Natural killer cell (primary cell): ENCODE data around the gene STK11IP. TPM values are rescaled to one million over a fixed set of nuclear protein-coding genes. Genes with fewer than 3 reads are reported as not detected.

Source experiments
- ATAC-seq, 3 donors: fragments of 150-1000 bp in 2 of 3; fragments of 200-7000 bp in 1 of 3; cut with Tn5 transposase; 1 replicate in 1 of 3; 2 replicates in 2 of 3; pipeline ENCODE4 v1.10.0; 2021; ENCODE audit warnings: mild to moderate bottlenecking in 2 of 3, moderate library complexity in 2 of 3
- DNase-seq, 2 donors: peaks; one replicate each; pipeline versions ENCODE4 v3.0.0 to v3.0.0-alpha.2; 2013 to 2021; ENCODE audit warnings: mixed read lengths in 1 of 2
- H3K27ac ChIP-seq: one replicate; pipeline ENCODE4 v1.5.1; 2013; ENCODE audit warnings: mild to moderate bottlenecking, low read length
- H3K27me3 ChIP-seq: one replicate; pipeline ENCODE4 v1.6.1; 2013; ENCODE audit warnings: low read length; ENCODE audit not compliant: control insufficient read depth, insufficient read depth
- H3K36me3 ChIP-seq: one replicate; pipeline ENCODE4 v1.6.1; 2013; ENCODE audit warnings: low read length; ENCODE audit not compliant: control insufficient read depth, insufficient read depth
- H3K4me1 ChIP-seq: one replicate; pipeline ENCODE4 v1.6.1; 2013; ENCODE audit warnings: low read length; ENCODE audit not compliant: control insufficient read depth, insufficient read depth
- H3K4me3 ChIP-seq: one replicate; pipeline ENCODE4 v1.5.1; 2013; ENCODE audit warnings: low read length
- H3K9me3 ChIP-seq: one replicate; pipeline ENCODE4 v1.6.1; 2013; ENCODE audit warnings: low read length; ENCODE audit not compliant: control insufficient read depth, insufficient read depth
- H3K27ac Mint-ChIP-seq, 2 donors: one replicate each; pipeline ENCODE4 v1.8.0; 2022; ENCODE audit warnings: mild to moderate bottlenecking in 2 of 2, mixed read lengths in 2 of 2, moderate library complexity in 1 of 2
- H3K27me3 Mint-ChIP-seq, 2 donors: one replicate each; pipeline ENCODE4 v1.8.0; 2022; ENCODE audit warnings: low read depth in 2 of 2, mixed read lengths in 2 of 2
- H3K36me3 Mint-ChIP-seq: one replicate; pipeline ENCODE4 v1.8.0; 2022; ENCODE audit warnings: mixed read lengths
- H3K4me1 Mint-ChIP-seq, 2 donors: one replicate each; pipeline ENCODE4 v1.8.0; 2022; ENCODE audit warnings: mixed read lengths in 2 of 2
- H3K4me3 Mint-ChIP-seq: one replicate; pipeline ENCODE4 v1.8.0; 2022; ENCODE audit warnings: mild to moderate bottlenecking, moderate library complexity, mixed read lengths
- H3K9me3 Mint-ChIP-seq, 2 donors: one replicate each; pipeline ENCODE4 v1.8.0; 2022; ENCODE audit warnings: mixed read lengths in 2 of 2
- CTCF ChIP-seq: fragments of 200-600 bp; IDR thresholded peaks from one replicate; pipeline ENCODE4 v1.8.0; 2022; ENCODE audit warnings: antibody characterized with exemption
- WGBS: methylation state at CpG from one replicate; pipeline ENCODE4 v1.1.7; 2013; ENCODE audit warnings: missing lambda C conversion rate; ENCODE audit not compliant: insufficient coverage; 5-methylcytosine and 5-hydroxymethylcytosine counted together
- intact Hi-C: fragments of 100-400 bp; cut with micrococcal nuclease; formaldehyde crosslinking; loops from one replicate; pipeline ENCODE4 v1.14.2; 2022
- total RNA-seq, 4 donors: library from RNA; stranded (reverse); fragments of 120-200 nt in 1 of 4; gene quantifications; one replicate each; pipeline versions ENCODE4 v1.2.3 to v1.2.4, GENCODE V29; 2013 to 2022

The STK11IP gene
- total RNA-seq, 3 donors from 2014 or later (not counting 1 experiment from before 2014, with no cell fraction given) = 56.1 to 76.0 (median 65.2) TPM

GRCh38 chr2:219658196-219658846 is 60.7 kb downstream of the STK11IP start:
- no peaks in the 10 kb centered on the region for H3K4me1 Mint-ChIP-seq
- H3K4me3 Mint-ChIP-seq = no peak overlapping the region
- peaks cover 6% of the 10 kb centered on the region for H3K36me3 Mint-ChIP-seq
- Histone ChIP-seq H3K27me3 (peaks cover 4% of the 10 kb centered on the region), H3K4me1 (no peaks in the 10 kb centered on the region), H3K9me3 (no peaks in the 10 kb centered on the region), H3K4me3 (no peak overlapping the region), H3K36me3 (no peaks in the 10 kb centered on the region), H3K27ac (no peak overlapping the region)
- 76% methylated on average over 7 of the region's 7 CpGs for WGBS
- no peak for TF ChIP-seq CTCF
- ATAC-seq (no peak), DNase-seq (no peak)
- H3K27ac Mint-ChIP-seq = no peak overlapping the region
- intact Hi-C loops = no loop called here
- H3K27me3 Mint-ChIP-seq = peaks cover 12 to 37% of the 10 kb centered on the region in 2 donors
- H3K9me3 Mint-ChIP-seq = peaks cover 0 to 4% of the 10 kb centered on the region in 2 donors

GRCh38 chr2:219658874-219659273 is 61.2 kb downstream of the STK11IP start:
- H3K4me1 Mint-ChIP-seq = no peaks in the 10 kb centered on the region
- 100% methylated on average over 3 of the region's 3 CpGs for WGBS
- ATAC-seq = no peak

GRCh38 chr2:219661197-219661954 is 63.7 kb downstream of the STK11IP start:
- peaks cover 6% of the 10 kb centered on the region for H3K36me3 Mint-ChIP-seq

More at GRCh38 chr2:219658874-219659273, 61.2 kb downstream of the STK11IP start:
- H3K9me3 ChIP-seq = no peaks in the 10 kb centered on the region
- no peaks in the 10 kb centered on the region for H3K36me3 ChIP-seq
- no peak overlapping the region for H3K4me3 Mint-ChIP-seq
- H3K4me3 ChIP-seq = no peak overlapping the region
- H3K36me3 Mint-ChIP-seq = peaks cover 6% of the 10 kb centered on the region
- no peak for DNase-seq
- no peak for TF ChIP-seq CTCF
- H3K27ac Mint-ChIP-seq = no peak overlapping the region
- no peaks in the 10 kb centered on the region for H3K4me1 ChIP-seq
- H3K27ac ChIP-seq = no peak overlapping the region
- H3K27me3 ChIP-seq = peaks cover 6% of the 10 kb centered on the region
- intact Hi-C loops = no loop called here
- peaks cover 12 to 37% of the 10 kb centered on the region in 2 donors for H3K27me3 Mint-ChIP-seq
- peaks cover 0 to 4% of the 10 kb centered on the region in 2 donors for H3K9me3 Mint-ChIP-seq

More at GRCh38 chr2:219661197-219661954, 63.7 kb downstream of the STK11IP start:
- intact Hi-C loops = no loop called here
- H3K4me3 Mint-ChIP-seq = no peak overlapping the region
- whole genome bisulfite sequencing = 69% methylated on average over 6 of the region's 7 CpGs
- H3K27me3 Mint-ChIP-seq = peaks cover 15 to 25% of the 10 kb centered on the region in 2 donors
- Histone ChIP-seq H3K4me1 (no peaks in the 10 kb centered on the region), H3K27me3 (peaks cover 6% of the 10 kb centered on the region), H3K4me3 (no peak overlapping the region), H3K36me3 (no peaks in the 10 kb centered on the region), H3K9me3 (no peaks in the 10 kb centered on the region), H3K27ac (no peak overlapping the region)
- no peak for TF ChIP-seq CTCF
- DNase-seq (no peak), ATAC-seq (no peak)
- H3K27ac Mint-ChIP-seq = no peak overlapping the region
- peaks cover 0 to 4% of the 10 kb centered on the region in 2 donors for H3K9me3 Mint-ChIP-seq
- H3K4me1 Mint-ChIP-seq = no peaks in the 10 kb centered on the region
